Keratinocyte (primary cell): ENCODE data around the gene TBC1D10B. TPM values are rescaled to one million over a fixed set of nuclear protein-coding genes. Genes with fewer than 3 reads are reported as not detected.

ENCODE experiments used
- DNase-seq: peaks from one replicate; pipeline ENCODE4 v3.0.0-alpha.2; 2011; ENCODE audit warnings: low read depth, missing footprints, low spot score
- FAIRE-seq: peaks from 2 replicates; lab custom pipeline; 2011; peaks lifted over from hg19 to GRCh38; lab: Jason Lieb, UNC
- H2AFZ ChIP-seq: 2 replicates; pipeline ENCODE4 v1.6.0; 2012; ENCODE audit warnings: low read length, control low read depth, inconsistent platforms; ENCODE audit not compliant: control insufficient read depth
- H3K27ac ChIP-seq: 2 replicates; pipeline ENCODE4 v1.5.1; 2011; ENCODE audit warnings: low read length; ENCODE audit not compliant: control insufficient read depth, insufficient read depth
- H3K27me3 ChIP-seq: 3 replicates; pipeline ENCODE4 v1.6.0; 2011; ENCODE audit warnings: low read length; ENCODE audit not compliant: control insufficient read depth, insufficient read depth; ENCODE audit errors: extremely low read depth
- H3K36me3 ChIP-seq, 2 experiments: 2 replicates in 1 of 2; 3 replicates in 1 of 2; pipeline ENCODE4 v1.5.1; 2011; ENCODE audit warnings: low read length in 2 of 2, mild to moderate bottlenecking in 1 of 2; ENCODE audit not compliant: control insufficient read depth in 2 of 2, insufficient read depth in 2 of 2; ENCODE audit errors: extremely low read depth in 1 of 2
- H3K4me1 ChIP-seq: 3 replicates; pipeline ENCODE4 v1.5.1; 2011; ENCODE audit warnings: low read length; ENCODE audit not compliant: control insufficient read depth, insufficient read depth; ENCODE audit errors: extremely low read depth
- H3K4me2 ChIP-seq: 3 replicates; pipeline ENCODE4 v1.6.0; 2011; ENCODE audit warnings: low read depth, low read length; ENCODE audit not compliant: control insufficient read depth, insufficient read depth; ENCODE audit errors: extremely low read depth
- H3K4me3 ChIP-seq, 3 experiments: fragments of 200-600 bp in 1 of 3; sonication (generic) in 1 of 3; 2 replicates in 2 of 3; 3 replicates in 1 of 3; pipeline ENCODE4 v1.5.1; 2011 to 2016; ENCODE audit warnings: low read length in 3 of 3, mild to moderate bottlenecking in 3 of 3, control low read depth in 2 of 3, inconsistent platforms in 1 of 3, low read depth in 1 of 3, mixed read lengths in 1 of 3, mixed run types in 1 of 3, moderate library complexity in 1 of 3; ENCODE audit not compliant: control insufficient read depth in 2 of 3, insufficient read depth in 2 of 3; ENCODE audit errors: extremely low read depth in 1 of 3
- H3K79me2 ChIP-seq: 2 replicates; pipeline ENCODE4 v1.6.0; 2012; ENCODE audit warnings: low read length; ENCODE audit not compliant: control insufficient read depth, insufficient read depth
- H3K9ac ChIP-seq: 3 replicates; pipeline ENCODE4 v1.6.0; 2011; ENCODE audit warnings: low read length; ENCODE audit not compliant: control insufficient read depth, insufficient read depth; ENCODE audit errors: extremely low read depth
- H3K9me1 ChIP-seq: 3 replicates; pipeline ENCODE4 v1.6.0; 2011; ENCODE audit warnings: low read length; ENCODE audit not compliant: control insufficient read depth, insufficient read depth; ENCODE audit errors: extremely low read depth
- H3K9me3 ChIP-seq: 2 replicates; pipeline ENCODE4 v1.5.1; 2012; ENCODE audit warnings: low read depth, low read length; ENCODE audit not compliant: control insufficient read depth
- H4K20me1 ChIP-seq: 3 replicates; pipeline ENCODE4 v1.6.0; 2011; ENCODE audit warnings: low read length; ENCODE audit not compliant: control insufficient read depth, insufficient read depth; ENCODE audit errors: extremely low read depth
- CTCF ChIP-seq, 3 experiments: IDR thresholded peaks in 1 of 3; conservative IDR thresholded peaks in 1 of 3; optimal IDR thresholded peaks in 1 of 3; 2 replicates in 2 of 3; 3 replicates in 1 of 3; pipeline versions ENCODE3 to v1.5.1; 2011; ENCODE audit warnings: low read length in 3 of 3, mild to moderate bottlenecking in 3 of 3, moderate library complexity in 2 of 3, control low read depth in 1 of 3, inconsistent platforms in 1 of 3; ENCODE audit not compliant: insufficient read depth in 2 of 3; ENCODE audit errors: extremely low read depth in 1 of 3
- EZH2 ChIP-seq: IDR thresholded peaks from one replicate; pipeline ENCODE4 v1.6.1; 2012; ENCODE audit warnings: inconsistent platforms, mild to moderate bottlenecking, low read length, moderate library complexity
- dilution Hi-C: fragments of 300-500 bp; cut with MboI; formaldehyde crosslinking; loops from one replicate; pipeline ENCODE4 v1.7.0; 2020; ENCODE audit warnings: low sequenced_read_pairs; ENCODE audit not compliant: extremely low pct_ligation_motif_present
- polyA plus RNA-seq, 5 experiments: library from polyadenylated mRNA; depleted of rRNA in 3 of 5; stranded (reverse) in 3 of 5; stranded (forward) in 1 of 5; unstranded in 1 of 5; fragments of >200 nt; gene quantifications; 1 replicate in 1 of 5; 2 replicates in 3 of 5; 3 replicates in 1 of 5; pipeline versions ENCODE4 v1.2.1 to v1.2.3, GENCODE V29; 2011 to 2012; ENCODE audit warnings: missing spikeins in 2 of 5, low read depth in 1 of 5, low replicate concordance in 1 of 5

Gene TBC1D10B
- polyA plus RNA-seq, 1 donor (not counting 4 experiments of a cell fraction or from before 2014, with no cell fraction given) = 8.6 TPM

DNA sequence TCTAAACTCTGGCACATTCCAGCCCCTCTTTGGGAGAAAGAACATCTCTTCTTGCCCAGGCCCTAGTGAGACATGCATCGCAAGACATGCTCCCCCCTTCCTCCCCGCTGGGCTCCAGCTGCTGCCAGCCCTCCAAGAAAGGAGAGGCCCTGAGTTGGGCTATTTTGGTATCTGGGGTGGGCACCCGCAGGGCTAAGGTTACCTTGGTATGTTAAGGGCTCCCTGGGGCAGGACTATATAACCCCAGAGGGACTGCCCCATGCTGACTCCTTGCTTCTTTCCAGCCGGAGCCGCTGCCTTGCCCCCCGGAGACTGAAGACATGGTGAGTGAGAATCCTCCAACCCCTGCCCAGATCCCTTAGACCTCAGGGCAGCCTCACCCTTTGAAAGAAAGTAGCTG, 4.2 kb upstream of the TBC1D10B start, which contains the start of gene MYL11:
Gene MYL11 (plus strand): TSS at position 265 of the 400 bp plus-strand sequence. CDS start 56 bp downstream, at position 321.
- H3K36me3 ChIP-seq = no peaks in the 10 kb centered on the region
- H3K27ac ChIP-seq = no peak within 1 kb of the TSS
- H3K4me3 ChIP-seq = no peak within 1 kb of the TSS
- no peaks in the 10 kb centered on the region for H3K27me3 ChIP-seq
- H3K4me1 ChIP-seq = peaks cover 15% of the 10 kb centered on the region
- TF ChIP-seq EZH2 (no peak), CTCF (optimal IDR thresholded peaks at IDR 0.05 in 1 of 3, IDR thresholded peaks at IDR 0.05 in 1 of 3, conservative IDR thresholded peaks at IDR 0.05 in 1 of 3; ENCODE audit: extremely low read depth in 1 of 3, insufficient read depth in 2 of 3, low read length in 3 of 3) (no peak)
- no peak within 1 kb of the TSS for H3K9ac ChIP-seq
- no peak within 1 kb of the TSS for H3K4me2 ChIP-seq
- H2AFZ ChIP-seq = no peak within 1 kb of the TSS
- no peaks in the 10 kb centered on the region for H3K9me1 ChIP-seq
- peaks cover 6% of the 10 kb centered on the region for H3K79me2 ChIP-seq
- DNase-seq (no peak), FAIRE-seq (no peak)
- dilution Hi-C loops = no loop called here
- no peaks in the 10 kb centered on the region for H4K20me1 ChIP-seq
- no peaks in the 10 kb centered on the region for H3K9me3 ChIP-seq

DNA sequence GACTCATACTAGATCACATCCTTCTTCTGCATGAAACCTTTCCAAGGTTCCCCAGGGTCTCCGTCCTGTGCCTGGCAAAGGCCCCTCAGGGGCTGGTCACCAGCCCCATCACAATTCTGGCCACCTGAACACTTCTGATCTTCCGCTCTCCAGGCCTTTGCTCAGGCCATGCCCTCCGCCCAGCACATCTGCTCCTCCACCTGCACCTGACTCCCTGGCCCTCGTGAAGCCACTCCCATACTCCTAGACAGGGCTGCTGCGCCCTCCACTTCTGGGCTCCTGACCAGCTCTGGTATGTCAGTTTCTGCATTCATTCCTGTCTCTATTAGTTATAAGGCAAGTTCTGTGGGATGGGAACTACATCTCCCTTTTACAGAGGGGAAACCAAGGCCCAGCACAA, 2.4 kb upstream of the TBC1D10B start:
- dilution Hi-C loops = no loop called here
- Histone ChIP-seq H3K27me3 (no peaks in the 10 kb centered on the region), H3K9me3 (no peaks in the 10 kb centered on the region), H3K4me2 (no peak overlapping the region), H3K4me1 (peaks cover 20% of the 10 kb centered on the region), H3K4me3 (no peak overlapping the region), H3K9me1 (peaks cover under 1% of the 10 kb centered on the region), H2AFZ (no peak overlapping the region), H3K9ac (no peak overlapping the region), H3K79me2 (peaks cover 24% of the 10 kb centered on the region), H4K20me1 (peaks cover 7% of the 10 kb centered on the region), H3K36me3 (peaks cover 0 to 2% of the 10 kb centered on the region in 2 experiments), H3K27ac (no peak overlapping the region)
- DNase-seq (no peak), FAIRE-seq (no peak)
- no peak for TF ChIP-seq EZH2
- TF ChIP-seq CTCF (optimal IDR thresholded peaks at IDR 0.05 in 1 of 3, IDR thresholded peaks at IDR 0.05 in 1 of 3, conservative IDR thresholded peaks at IDR 0.05 in 1 of 3; ENCODE audit: extremely low read depth in 1 of 3, insufficient read depth in 2 of 3, low read length in 3 of 3) = no peak
